Muscle layer of duodenum (tissue), 2 donors: ENCODE results near the gene NMNAT2.
"Not testable (repeated sequence)": the region's sequence is repeated elsewhere in the genome, so short reads cannot be mapped to it uniquely, and the experiment has no call there.

Experiments used
- H3K27ac ChIP-seq: one replicate; pipeline ENCODE4 v1.7.0; 2013; ENCODE audit warnings: mild to moderate bottlenecking, low read length
- H3K27me3 ChIP-seq: one replicate; pipeline ENCODE4 v1.7.0; 2013; ENCODE audit warnings: low read depth, mild to moderate bottlenecking, control low read depth, low read length
- H3K36me3 ChIP-seq, 2 donors: one replicate each; pipeline ENCODE4 v1.7.0; 2013; ENCODE audit warnings: low read length in 2 of 2, control low read depth in 1 of 2, mild to moderate bottlenecking in 1 of 2; ENCODE audit not compliant: insufficient read depth in 2 of 2, control insufficient read depth in 1 of 2
- H3K4me1 ChIP-seq, 2 donors: one replicate each; pipeline ENCODE4 v1.7.0; 2013; ENCODE audit warnings: low read length in 2 of 2, mild to moderate bottlenecking in 2 of 2, control low read depth in 1 of 2, moderate library complexity in 1 of 2; ENCODE audit not compliant: insufficient read depth in 2 of 2, control insufficient read depth in 1 of 2
- H3K4me3 ChIP-seq, 2 donors: one replicate each; pipeline ENCODE4 v1.7.0; 2013; ENCODE audit warnings: low read length in 2 of 2, low read depth in 1 of 2, mild to moderate bottlenecking in 1 of 2
- H3K9me3 ChIP-seq, 2 donors: one replicate each; pipeline ENCODE4 v1.7.0; 2013; ENCODE audit warnings: low read length in 2 of 2, control low read depth in 1 of 2, mild to moderate bottlenecking in 1 of 2; ENCODE audit not compliant: control insufficient read depth in 1 of 2
- donor health status: healthy.

NMNAT2 gene

GRCh38 chr1:183273984-183274383 is 144.2 kb downstream of the NMNAT2 start:
- H3K27ac ChIP-seq, H3K9me3 ChIP-seq, H3K36me3 ChIP-seq, H3K27me3 ChIP-seq, H3K4me3 ChIP-seq: not testable (repeated sequence)
- H3K4me1 ChIP-seq: peaks cover 0 to 15% of the 10 kb centered on the region in 2 donors

- Histone ChIP-seq H3K4me3 (no peak overlapping the region), H3K27ac (no peak overlapping the region), H3K27me3 (no peaks in the 10 kb centered on the region)
These were observed 144.9 kb downstream of the NMNAT2 start for GRCh38 chr1:183273300-183273699.

GRCh38 chr1:183272390-183272848 is 145.8 kb downstream of the NMNAT2 start:
- no peak overlapping the region for H3K4me3 ChIP-seq
- peaks cover 0 to 7% of the 10 kb centered on the region in 2 donors for H3K4me1 ChIP-seq
- no peak overlapping the region for H3K27ac ChIP-seq
- no peaks in the 10 kb centered on the region for H3K36me3 ChIP-seq
- H3K27me3 ChIP-seq: no peaks in the 10 kb centered on the region
- no peaks in the 10 kb centered on the region for H3K9me3 ChIP-seq

More at GRCh38 chr1:183273300-183273699, 144.9 kb downstream of the NMNAT2 start:
- Histone ChIP-seq H3K36me3 (no peaks in the 10 kb centered on the region), H3K9me3 (no peaks in the 10 kb centered on the region), H3K4me1 (peaks cover 0 to 12% of the 10 kb centered on the region in 2 donors)

DNA sequence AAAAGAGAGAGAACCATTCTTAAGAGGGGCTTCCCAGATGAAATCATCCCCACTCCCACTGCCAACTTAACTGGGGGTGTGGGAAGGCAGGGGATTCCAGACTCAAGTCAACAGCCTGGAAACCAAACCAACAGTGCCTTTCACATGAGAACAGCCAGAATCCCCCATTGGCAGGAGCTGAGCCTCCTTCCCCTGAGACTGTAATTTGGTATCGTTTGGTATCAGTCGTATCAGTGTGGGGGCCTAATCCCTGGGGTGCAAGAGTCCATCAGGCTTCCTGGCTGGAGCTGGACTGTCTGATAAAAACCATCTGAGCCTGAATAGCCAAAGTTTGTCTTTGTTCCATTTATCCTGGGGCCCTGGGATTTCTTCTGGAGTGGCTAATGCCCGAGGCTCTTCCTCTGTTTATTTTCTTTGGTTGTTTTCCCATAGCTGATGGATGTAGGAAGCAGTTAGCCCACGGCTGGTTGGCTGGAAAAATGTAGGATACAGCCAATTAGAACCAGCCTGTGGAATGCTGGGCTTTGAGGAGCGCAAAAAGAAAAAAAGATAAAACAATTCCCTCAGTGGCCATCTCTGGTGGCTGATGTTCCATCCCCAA is 147.5 kb downstream of the NMNAT2 start:
- H3K27ac ChIP-seq: no peak overlapping the region
- H3K27me3 ChIP-seq: no peaks in the 10 kb centered on the region
- H3K4me1 ChIP-seq: peaks cover 0 to 7% of the 10 kb centered on the region in 2 donors
- H3K9me3 ChIP-seq: no peaks in the 10 kb centered on the region
- no peaks in the 10 kb centered on the region for H3K36me3 ChIP-seq
- no peak overlapping the region for H3K4me3 ChIP-seq

- Histone ChIP-seq H3K4me3 (no peak overlapping the region), H3K4me1 (peaks cover 0 to 7% of the 10 kb centered on the region in 2 donors), H3K27me3 (no peaks in the 10 kb centered on the region), H3K9me3 (no peaks in the 10 kb centered on the region), H3K27ac (peak overlapping the region; percentile 37), H3K36me3 (no peaks in the 10 kb centered on the region)
These were observed 150.3 kb downstream of the NMNAT2 start for GRCh38 chr1:183267646-183268431.

- Histone ChIP-seq H3K27ac (no peak overlapping the region), H3K4me1 (no peaks in the 10 kb centered on the region), H3K36me3 (no peaks in the 10 kb centered on the region), H3K9me3 (no peaks in the 10 kb centered on the region), H3K4me3 (no peak overlapping the region), H3K27me3 (no peaks in the 10 kb centered on the region)
These were observed 154.1 kb downstream of the NMNAT2 start for GRCh38 chr1:183263886-183264602.

GRCh38 chr1:183262628-183263200 is 155.5 kb downstream of the NMNAT2 start:
- Histone ChIP-seq H3K4me3 (no peak overlapping the region), H3K4me1 (no peaks in the 10 kb centered on the region)

GRCh38 chr1:183259924-183260323 is 158.3 kb downstream of the NMNAT2 start:
- no peaks in the 10 kb centered on the region for H3K36me3 ChIP-seq
- H3K27me3 ChIP-seq: no peaks in the 10 kb centered on the region
- H3K4me3 ChIP-seq: no peak overlapping the region
- H3K4me1 ChIP-seq: no peaks in the 10 kb centered on the region
- H3K9me3 ChIP-seq: peaks cover 0 to 4% of the 10 kb centered on the region in 2 donors
- no peak overlapping the region for H3K27ac ChIP-seq

More at GRCh38 chr1:183262628-183263200, 155.5 kb downstream of the NMNAT2 start:
- Histone ChIP-seq H3K9me3 (no peaks in the 10 kb centered on the region), H3K36me3 (no peaks in the 10 kb centered on the region), H3K27me3 (no peaks in the 10 kb centered on the region), H3K27ac (no peak overlapping the region)

GRCh38 chr1:183255073-183255472 is 163.1 kb downstream of the NMNAT2 start:
- Histone ChIP-seq H3K9me3 (peaks cover 0 to 13% of the 10 kb centered on the region in 2 donors), H3K27me3 (no peaks in the 10 kb centered on the region), H3K4me1 (no peaks in the 10 kb centered on the region), H3K4me3 (no peak overlapping the region), H3K36me3 (no peaks in the 10 kb centered on the region), H3K27ac (no peak overlapping the region)

DNA sequence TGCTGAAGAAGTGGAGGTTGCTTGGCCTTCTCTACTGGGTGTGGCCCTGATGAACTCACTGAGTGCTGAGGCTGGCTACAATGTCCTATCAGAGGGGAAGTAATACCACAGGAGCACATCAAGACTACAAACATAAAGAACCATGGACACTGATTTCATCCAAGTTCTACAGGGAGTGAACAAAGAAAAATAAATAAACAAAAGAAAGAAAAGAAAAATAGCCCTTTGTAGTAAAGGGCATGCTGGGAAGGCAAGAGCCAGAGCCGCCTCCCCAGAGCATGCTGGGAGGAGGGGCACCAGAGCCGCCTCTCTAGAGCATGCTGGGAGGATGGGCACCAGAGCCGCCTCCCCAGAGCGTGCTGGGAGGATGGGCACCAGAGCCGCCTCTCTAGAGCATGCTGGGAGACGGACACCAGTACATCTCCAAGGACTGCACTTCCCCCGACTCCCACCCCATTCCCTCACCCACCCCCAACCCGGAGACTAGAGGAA is 166.2 kb downstream of the NMNAT2 start:
- H3K4me3 ChIP-seq: no peak overlapping the region
- peaks cover 0 to 14% of the 10 kb centered on the region in 2 donors for H3K9me3 ChIP-seq
- H3K27me3 ChIP-seq: no peaks in the 10 kb centered on the region
- no peaks in the 10 kb centered on the region for H3K4me1 ChIP-seq
- H3K27ac ChIP-seq: no peak overlapping the region
- no peaks in the 10 kb centered on the region for H3K36me3 ChIP-seq
